NCI-H526 treated with DMSO at 0.1 percent for 48 hours (cell line): ENCODE measurements around the gene NANOS1.

Experiments
- DNase-seq: peaks from one replicate; lab custom pipeline; 2025; lab: John Stamatoyannopoulos, UW

The NANOS1 gene, protein sequence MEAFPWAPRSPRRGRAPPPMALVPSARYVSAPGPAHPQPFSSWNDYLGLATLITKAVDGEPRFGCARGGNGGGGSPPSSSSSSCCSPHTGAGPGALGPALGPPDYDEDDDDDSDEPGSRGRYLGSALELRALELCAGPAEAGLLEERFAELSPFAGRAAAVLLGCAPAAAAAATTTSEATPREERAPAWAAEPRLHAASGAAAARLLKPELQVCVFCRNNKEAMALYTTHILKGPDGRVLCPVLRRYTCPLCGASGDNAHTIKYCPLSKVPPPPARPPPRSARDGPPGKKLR

DNA sequence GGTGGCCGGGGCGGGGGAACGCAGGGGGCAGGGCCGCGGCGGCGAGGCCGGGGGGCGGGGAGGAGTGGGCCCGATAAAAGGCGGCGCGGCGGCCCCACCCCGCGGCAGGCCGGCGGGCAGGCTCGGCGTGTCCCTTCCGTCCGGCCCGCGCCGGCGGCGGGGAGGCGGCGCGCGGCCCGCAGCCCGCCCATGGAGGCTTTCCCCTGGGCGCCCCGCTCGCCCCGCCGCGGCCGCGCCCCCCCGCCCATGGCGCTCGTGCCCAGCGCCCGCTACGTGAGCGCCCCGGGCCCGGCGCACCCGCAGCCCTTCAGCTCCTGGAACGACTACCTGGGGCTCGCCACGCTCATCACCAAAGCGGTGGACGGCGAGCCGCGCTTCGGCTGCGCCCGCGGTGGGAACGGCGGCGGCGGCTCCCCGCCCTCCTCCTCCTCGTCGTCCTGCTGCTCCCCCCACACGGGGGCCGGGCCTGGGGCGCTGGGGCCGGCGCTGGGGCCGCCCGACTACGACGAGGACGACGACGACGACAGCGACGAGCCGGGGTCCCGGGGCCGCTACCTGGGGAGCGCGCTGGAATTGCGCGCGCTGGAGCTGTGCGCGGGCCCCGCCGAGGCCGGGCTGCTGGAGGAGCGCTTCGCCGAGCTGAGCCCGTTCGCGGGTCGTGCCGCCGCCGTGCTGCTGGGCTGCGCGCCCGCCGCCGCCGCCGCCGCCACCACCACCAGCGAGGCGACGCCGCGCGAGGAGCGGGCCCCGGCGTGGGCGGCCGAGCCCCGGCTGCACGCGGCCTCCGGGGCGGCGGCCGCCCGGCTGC, at the start of gene NANOS1:
TSS of gene NANOS1 (plus strand) at position 102 of the 808 bp plus-strand sequence. CDS start at position 190, 88 bp downstream.
- DNase-seq, result no peak

DNA sequence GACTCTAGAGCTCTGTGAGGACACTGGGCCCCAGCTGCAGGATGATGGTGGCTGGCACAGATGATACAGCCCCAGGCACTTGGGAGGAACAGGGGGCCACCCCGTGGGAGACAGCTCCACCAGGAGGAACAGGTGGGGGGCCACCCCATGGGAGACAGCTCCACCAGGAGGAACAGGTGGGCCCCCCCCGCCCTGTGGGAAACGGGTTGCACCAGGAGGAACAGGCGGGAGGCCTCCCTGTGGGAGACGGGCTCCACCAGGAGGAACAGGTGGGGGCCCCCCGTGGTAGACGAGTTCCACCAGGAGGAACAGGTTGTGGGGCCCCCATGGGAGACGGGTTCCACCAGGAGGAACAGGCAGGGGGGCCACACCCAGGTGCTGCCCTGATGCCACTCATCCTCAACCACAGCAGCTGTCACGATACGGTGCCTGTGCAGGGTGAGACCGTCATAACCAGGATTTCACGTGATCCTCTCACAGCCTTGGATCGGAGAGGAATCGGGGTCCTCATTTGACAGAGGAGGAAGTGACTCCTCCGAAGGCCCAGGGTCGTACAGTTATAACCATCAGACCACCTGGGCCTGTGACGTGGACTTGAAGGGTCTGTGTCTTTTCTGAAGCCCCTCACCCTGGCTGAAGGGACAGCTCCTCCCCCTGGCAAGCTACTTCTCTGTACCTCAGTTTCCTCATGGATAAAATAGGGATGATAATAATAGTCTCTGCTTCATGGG, 49.2 kb upstream of the NANOS1 start:
- DNase-seq, result no peak

DNA sequence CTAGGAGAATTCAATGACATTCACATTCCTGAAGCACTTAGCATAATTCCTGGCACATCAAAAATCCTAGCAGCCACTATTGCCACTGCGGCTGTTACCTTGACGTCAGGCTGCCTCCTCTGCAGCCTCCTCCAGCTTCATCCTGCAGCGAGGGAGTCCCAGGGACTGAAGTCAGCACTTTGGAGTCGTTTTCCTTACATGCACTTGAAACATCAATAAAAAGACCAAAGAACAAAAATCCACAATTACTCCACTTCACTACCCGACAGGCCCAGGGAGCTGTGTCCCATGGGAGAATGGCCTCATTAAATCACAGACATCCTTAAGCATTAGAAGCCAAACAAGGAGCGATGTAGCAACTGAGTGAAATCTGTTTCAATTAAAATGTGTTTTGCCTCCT, 48.6 kb upstream of the NANOS1 start:
- DNase-seq, result no peak

DNA sequence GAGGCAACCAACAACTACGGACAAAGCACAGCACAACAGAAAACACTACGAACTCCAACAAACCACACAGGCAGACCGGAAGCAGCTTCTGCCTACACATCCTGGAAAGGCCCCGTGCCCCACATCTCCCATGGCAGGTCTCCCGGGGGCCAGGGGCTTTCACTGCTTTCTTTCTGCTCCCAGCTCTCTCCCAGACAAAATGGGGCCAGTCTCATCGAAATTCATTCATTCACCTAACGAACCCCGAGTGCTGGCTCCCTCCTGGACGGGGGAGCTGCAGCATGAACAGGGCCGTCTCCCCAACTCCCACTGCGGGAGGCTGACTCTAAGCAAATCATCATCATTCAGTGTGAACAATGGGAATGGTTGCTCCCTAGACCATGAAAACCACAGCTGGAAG, 47.6 kb upstream of the NANOS1 start:
- DNase-seq, result no peak

DNA sequence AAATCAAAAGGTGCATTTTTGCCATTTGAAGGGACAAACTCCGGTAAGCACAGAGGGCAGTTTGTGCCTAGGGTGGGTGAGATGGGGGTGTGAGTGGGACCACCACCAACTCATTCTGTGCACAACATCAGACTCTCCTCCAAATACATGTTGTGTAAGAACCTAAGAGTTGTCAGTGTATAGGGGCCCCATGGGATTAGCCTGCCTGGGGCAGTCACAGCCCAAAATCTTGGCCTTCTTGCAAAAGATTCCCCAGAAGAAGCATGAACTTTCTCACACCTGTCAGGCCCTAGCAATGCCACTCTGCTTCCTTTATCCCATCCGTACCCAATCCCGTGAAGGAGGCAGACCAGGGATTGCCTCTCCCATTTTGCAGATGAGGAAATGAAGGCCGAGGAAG, 47.1 kb upstream of the NANOS1 start:
- DNase-seq, result no peak

DNA sequence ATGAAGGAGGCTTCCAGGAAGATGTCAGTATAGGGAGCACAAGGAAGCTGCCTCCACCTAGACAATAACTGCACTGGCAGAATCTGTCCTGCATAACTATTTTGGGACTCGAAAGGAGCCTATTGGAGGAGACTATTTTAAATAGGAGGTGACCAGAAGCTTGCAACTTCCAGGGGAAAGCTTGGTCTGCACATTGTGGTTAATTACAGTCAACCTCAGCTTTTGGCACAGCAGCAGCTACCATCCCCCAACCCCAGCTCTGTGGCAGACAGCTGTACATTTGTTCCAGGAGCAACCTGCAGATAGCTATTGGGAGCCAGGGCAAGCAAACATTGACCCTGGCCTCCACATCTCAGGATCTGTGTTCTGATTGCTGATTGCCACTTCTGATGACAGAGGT, 46.3 kb upstream of the NANOS1 start:
- no peak for DNase-seq

DNA sequence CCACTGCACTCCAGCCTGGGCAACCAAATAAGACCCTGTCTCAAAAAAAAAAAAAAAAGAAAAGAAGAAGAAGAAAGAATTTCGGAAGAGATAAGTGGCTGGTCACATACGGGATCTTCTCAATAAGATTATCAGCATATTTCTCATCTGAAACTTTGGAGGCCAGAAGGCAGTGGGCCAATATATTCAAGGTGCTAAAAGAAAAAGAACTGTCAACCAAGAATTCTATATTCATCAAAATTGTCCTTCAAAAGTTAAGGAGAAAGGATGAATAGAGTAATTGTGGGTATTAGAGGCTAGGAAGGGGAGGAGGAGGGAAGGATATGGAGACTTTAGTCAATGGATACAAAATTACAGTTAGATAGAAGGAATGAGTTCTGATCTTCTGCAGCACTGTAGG, 43.9 kb upstream of the NANOS1 start:
- no peak for DNase-seq

DNA sequence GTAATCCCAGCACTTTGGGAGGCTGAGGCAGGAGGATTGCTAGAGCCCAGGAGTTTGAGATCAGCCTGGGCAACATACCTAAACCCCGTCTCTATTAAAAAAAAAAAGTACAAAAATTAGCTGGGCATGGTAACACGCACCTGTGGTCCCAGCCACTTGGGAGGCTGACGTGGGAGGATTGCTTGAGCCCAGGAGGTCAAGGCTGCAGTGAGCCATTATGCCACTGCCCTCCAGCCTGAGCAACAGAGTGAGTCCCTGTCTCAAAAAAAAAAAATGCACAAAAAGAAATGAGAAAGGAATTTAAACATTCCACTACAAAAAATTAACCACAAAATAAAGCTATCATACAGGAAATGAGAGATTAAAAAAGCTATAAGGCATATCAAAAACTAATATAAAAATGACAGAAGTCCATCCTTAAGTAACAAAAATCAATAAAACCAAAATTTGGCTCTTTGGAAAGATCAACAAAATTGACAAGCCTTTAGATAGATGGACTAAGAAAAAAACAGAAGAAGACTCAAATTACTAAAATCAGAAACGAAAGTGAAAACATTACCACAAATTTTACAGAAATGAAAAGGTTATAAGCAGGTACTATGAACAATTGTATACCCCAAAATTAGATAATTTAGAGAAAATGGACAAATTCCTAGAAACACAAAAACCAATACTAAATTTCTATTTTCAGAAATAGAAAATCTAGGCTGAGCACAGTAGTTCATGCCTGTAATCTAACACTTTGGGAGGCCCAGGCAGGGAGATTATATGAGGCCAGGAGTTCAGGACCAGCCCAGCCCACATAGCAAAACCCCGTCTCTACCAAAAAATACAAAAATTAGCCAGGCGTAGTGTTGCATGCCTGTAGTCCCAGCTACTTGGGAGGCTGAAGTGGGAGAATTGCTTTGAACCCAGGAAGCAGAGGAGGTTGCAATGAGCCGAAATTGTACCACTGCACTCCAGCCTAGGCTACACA, 42.4 kb upstream of the NANOS1 start:
- DNase-seq, result no peak

DNA sequence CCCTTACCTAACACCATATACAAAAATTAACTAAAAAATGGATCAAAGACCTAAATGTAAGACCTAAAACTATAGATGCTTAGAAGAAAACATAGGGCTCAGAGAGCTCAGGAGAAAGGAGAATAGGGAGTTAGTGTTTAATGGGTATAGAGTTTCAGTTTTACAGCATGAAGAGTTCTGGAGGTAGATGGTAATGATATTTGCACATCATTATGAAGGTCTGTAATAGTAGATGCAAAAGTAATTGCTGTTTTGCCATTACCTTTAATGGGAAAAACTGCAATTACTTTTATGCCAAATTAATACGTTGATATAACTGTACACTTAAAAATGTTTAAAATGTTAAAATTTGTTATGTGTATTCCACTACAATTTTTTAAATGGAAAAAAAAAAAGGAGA, 39.2 kb upstream of the NANOS1 start:
- DNase-seq, result no peak

DNA sequence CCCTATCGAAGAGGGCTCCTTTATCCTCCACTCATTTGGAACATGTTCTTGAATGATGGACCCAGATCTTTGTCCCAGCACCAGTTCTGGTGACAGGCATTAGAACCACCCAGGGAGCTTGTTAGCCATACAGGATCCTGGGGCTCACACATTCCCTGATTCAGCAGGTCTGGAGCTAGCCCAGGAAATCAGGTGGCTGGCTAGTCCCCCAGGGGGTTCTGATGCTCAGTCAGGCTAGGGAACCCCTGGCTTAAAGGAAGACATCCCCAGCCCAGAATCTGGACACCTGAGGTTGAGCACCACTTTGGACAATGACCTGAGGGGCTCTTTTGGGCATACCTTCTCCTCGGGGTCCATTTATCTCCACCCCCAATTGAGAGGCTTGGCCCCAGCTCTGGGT, 37.0 kb upstream of the NANOS1 start:
- no peak for DNase-seq

DNA sequence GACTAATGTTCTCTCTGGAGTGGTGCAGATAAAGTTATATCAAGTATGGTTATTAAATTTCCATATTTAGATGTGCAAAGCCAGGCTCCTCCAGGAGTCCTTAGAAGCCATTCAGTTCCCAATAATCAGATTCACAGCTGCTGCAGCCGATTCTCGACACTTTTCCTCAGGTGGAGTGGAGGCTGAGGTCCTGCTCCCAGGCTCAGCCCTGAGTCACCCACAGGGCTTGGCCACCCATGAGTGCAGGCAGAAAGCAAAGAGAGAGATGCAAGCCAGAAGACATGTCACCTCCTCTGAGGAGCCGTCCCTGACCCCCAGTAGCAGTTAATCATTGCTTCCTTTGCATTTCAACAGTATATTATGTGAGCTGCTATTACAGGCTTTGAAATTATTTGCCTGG, 36.3 kb upstream of the NANOS1 start:
- no peak for DNase-seq

DNA sequence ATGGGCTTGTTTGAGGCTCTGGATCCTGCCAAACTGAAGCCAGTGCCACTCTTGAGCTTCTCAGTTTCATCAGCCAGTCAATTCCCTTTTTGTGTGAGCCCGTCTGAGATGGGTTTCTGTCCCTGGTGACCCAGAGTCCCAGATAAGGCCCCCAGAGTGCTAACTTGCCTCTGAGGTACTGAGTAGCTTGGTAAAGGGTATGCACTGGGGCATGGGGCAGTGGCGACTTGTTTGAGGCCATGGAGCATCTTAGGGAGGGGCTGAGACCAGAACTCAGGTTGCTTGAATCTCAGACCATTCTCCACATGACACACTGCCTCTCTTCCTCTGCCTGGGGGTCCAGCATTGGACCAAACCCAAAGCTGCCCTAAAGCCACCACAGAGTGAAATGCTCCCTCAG, 35.2 kb upstream of the NANOS1 start:
- DNase-seq, result no peak

DNA sequence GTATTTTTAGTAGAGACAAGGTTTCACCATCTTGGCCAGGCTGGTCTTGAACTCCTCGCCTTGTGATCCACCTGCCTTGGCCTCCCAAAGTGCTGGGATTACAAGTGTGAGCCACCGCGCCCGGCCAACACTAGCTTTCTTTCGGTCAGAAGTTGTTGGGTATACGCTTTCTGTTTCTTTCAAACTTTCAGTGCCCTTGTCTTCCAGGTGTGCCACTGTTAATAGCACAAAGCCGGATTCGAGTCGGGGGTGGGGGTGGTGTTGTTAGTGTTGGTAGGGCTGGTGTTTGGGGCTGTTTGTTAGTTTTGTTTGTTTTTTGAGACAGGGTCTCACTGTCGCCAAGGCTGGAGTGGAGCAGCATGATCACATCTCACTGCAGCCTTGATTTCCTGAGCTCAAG, 33.8 kb upstream of the NANOS1 start:
- DNase-seq, result no peak

DNA sequence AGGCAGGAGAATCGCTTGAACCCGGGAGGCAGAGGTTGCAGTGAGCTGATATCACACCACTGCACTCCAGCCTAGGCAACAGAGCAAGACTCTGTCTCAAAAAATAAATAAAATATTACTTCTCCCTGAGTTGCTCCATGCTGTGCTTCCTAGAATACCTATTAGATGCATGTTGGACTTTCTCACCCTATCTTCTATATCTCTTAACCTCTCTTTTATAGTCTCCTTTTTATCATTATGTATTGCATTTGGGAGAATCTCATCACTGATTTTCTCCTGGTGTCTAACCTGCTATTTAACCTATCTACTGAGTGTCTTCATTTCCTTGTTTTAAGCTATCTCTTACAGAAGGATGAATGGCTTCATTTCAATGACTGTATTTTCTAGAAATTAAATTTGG, 32.1 kb upstream of the NANOS1 start:
- DNase-seq, result no peak

DNA sequence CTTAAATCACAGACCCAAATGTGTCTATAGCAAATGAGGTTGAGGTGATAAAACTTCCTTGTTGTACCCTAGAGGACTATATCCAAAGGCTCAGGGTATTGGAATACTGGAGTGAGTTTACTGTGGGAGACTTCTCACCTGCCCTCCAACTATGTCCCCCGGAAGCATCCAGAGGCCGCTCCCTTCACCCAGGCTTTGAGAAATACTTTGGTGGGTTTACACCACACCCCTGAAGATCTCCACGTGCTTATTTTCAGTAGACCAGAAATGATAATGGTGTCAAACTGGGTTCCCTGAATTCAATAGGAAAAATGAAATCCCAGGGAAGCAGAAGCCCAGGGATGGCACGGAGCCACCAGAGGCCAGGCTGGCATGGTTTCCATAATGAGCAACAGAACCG, 31.3 kb upstream of the NANOS1 start:
- no peak for DNase-seq

DNA sequence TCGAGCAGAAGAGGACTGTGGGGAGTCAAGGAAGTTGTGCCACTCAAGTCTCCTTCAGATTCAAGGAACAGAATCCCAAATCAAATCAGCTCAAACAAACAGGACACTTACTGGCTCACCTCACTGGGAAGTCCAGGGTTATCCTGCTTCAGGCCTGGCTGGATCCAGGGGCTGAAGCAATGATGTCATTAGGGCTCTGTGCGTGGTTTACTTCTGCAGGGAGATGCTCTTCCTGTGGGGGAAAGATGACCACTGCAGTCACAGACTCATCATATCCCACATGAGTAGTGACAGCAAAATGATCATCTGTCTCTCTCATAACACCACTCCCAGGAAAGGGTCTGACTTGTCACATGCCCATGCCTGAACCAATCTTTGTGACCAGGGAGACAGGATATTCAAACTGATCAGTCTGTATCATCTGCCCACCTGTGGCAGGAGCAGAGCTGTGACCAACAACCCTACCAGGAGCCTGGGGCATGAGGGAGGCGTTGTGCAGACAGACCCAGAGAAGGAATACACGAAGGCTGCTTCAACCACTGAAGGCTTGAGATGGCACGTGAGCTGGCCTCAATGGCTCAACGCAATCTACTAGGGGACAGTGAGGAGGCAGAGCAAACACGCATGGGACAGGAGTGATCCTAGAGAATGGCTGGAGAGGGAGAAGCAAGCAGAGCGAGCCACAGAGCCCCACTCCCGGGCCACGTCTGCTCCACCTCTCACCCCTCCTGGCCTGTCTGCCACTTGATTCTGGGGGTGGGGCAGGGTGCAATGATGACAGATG, 27.6 kb upstream of the NANOS1 start:
- DNase-seq, result no peak

DNA sequence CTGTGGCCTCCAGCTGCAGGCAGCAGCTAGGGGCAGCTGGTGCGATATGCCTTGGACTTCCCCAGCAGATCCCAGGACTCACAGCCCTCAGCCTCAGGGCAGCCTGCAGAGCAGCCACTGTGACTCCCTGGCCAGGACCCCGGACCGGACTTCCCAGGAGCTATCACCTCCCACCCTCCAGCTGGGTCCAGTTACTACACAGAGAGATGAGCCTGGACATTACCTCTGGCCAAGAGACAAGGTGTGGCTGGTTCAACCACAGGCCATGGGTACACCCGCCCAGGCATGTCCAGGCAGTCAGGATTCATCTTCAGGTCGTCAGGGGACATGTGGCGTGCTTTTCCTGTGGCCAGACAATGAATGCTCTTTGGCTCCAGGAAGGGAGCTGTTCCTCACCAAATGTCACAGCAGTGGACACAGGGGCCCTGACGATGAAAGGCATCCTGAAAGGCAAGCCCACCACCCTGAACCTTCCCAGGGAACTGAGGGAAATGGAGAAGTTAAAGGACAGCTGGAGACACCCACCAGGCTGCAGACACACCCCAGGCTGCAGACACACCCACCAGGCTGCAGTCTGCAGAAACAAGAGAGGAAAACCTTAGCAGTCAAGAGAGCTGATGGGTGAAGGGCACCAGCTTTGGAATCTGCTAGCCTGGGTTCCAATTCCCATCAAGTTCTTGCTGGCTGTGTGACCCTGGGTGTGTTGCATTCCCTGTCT, 25.8 kb upstream of the NANOS1 start:
- no peak for DNase-seq

DNA sequence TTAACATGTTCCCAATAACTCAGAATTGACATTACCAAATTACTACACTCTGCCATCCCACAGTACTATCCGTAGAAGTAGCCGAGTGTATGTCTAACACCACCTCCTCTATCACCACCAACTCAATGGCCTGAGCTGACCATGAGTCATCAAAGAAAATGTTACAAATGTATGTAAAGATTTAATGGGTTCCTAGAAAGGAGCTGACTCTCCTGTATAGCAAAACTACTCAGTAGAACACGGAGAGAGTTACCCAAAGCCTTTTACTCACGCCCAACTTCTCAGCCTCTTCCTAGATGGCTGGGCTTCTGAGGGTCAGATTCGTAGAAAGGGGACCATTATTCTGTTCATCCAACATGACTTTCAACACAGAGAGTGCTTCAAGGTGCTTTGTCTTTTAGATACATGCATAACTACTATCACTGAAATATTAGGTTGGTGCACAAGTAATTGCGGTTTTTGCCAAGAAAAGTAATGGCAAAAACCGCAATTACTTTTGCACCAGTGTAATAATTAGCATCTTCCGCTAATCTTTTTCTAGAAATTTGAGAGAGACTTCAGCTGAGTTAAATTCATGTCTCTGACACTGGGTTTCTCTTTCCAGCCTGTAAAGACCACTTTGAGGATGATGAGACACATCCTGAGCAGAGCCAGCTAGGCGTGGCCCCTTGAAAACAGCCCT, 24.0 kb upstream of the NANOS1 start:
- DNase-seq, result no peak

DNA sequence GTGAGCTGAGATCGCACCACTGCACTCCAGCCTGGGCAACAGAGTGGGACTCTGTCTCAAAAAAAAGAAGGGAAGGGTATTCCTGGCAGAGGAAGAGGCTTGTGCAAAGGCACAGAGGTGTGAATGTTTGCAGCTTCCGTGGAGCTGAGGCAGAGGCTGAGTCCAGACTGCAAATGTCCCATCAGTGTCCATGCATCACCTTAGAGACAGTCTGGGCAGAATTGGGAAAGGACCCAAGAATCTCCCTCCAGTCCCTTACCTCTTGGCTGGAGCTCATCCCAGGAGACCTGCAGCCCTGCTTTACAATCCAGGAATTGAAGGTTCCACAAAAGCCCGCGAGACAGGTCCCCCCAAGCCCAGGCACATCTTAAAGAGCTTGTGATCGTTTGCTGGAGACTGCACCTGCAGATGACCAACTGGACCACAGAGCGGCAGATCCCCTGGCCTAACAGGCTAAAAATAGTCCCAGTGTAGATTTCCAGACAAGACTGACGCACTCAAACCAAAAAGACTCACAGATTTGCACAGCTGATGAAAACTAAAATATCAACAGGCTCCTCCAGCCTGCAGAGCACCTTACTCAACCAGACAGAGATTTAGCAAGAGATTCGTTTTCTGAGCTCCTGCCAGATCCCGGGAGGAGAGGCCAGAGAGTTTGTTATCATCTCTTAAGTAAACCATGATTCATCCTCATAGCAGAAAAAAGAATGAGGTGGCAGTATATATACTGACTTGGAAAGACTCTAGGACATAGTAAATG, 22.9 kb upstream of the NANOS1 start:
- no peak for DNase-seq
